K562 (cell line): Measurements from ENCODE around the gene ZGLP1. TPM values are rescaled to one million over a fixed set of nuclear protein-coding genes. Genes with fewer than 3 reads are reported as not detected.

ENCODE experiments used
- BRF1 ChIP-seq: IDR thresholded peaks from 3 replicates; pipeline ENCODE4 v1.6.1; 2011; ENCODE audit warnings: borderline replicate concordance, mild to moderate bottlenecking; ENCODE audit not compliant: insufficient read length; ENCODE audit errors: extremely low read depth
- ETV1 ChIP-seq: fragments of 450-650 bp; conservative IDR thresholded peaks from 2 replicates; pipeline ENCODE4 v1.6.1; 2016; ENCODE audit warnings: missing genetic modification characterization, control low read depth, low read depth, missing compliant biosample characterization
- RAD21 ChIP-seq, 2 experiments: fragments of 250-450 bp in 1 of 2; fragments of 450-650 bp in 1 of 2; sonication (Bioruptor Pico) in 1 of 2; formaldehyde crosslinking in 1 of 2; IDR thresholded peaks in 1 of 2; conservative IDR thresholded peaks in 1 of 2; 2 replicates each; pipeline versions ENCODE4 v1.4.0 to v1.8.0; 2020 to 2022; ENCODE audit warnings: mild to moderate bottlenecking in 2 of 2, moderate library complexity in 1 of 2
- SIN3B ChIP-seq: fragments of 450-650 bp; IDR thresholded peaks from 2 replicates; pipeline ENCODE4 v1.6.1; 2017; ENCODE audit warnings: low read depth, mild to moderate bottlenecking, moderate library complexity
- STAT5A ChIP-seq: IDR thresholded peaks from 2 replicates; pipeline ENCODE4 v1.6.1; 2012; ENCODE audit warnings: low read length, inconsistent platforms, borderline replicate concordance
- STAT5B ChIP-seq: fragments of 250-450 bp; sonication (Bioruptor Pico); IDR thresholded peaks from 2 replicates; pipeline ENCODE4 v1.8.0; 2021; ENCODE audit warnings: mild to moderate bottlenecking, inconsistent platforms
- TCF7 ChIP-seq: sonication (generic); IDR thresholded peaks from 2 replicates; pipeline ENCODE4 v1.6.1; 2016; ENCODE audit warnings: antibody characterized with exemption, borderline replicate concordance
- ZNF644 ChIP-seq: fragments of 200-800 bp; sonication (Bioruptor generic); IDR thresholded peaks from 2 replicates; pipeline ENCODE4 v1.6.1; 2016; ENCODE audit warnings: low read depth, missing genetic modification characterization, missing compliant biosample characterization
- polyA plus RNA-seq, 8 experiments: library from polyadenylated mRNA; depleted of rRNA in 4 of 8; stranded (reverse) in 5 of 8; unstranded in 3 of 8; fragments of >200 nt; fragmentation: Nextera tagmentation in 2 of 8; fragmentation: Illumina TruSeq in 1 of 8; extraction: Ambion mirVana in 2 of 8; extraction: Trizol in 1 of 8; gene quantifications; 2 replicates each; pipeline versions ENCODE4 v1.2.1 to v1.2.3, GENCODE V29; 2011 to 2014; ENCODE audit warnings: inconsistent platforms in 1 of 8, missing spikeins in 1 of 8
- total RNA-seq, 7 experiments: library from RNA; depleted of rRNA in 6 of 7; stranded (reverse); fragments of >200 nt in 6 of 7; fragmentation: Illumina TruSeq in 2 of 7; extraction: Trizol in 2 of 7; gene quantifications; 2 replicates each; pipeline versions ENCODE4 v1.2.1 to v1.2.3, GENCODE V29; 2011 to 2021; ENCODE audit warnings: low replicate concordance in 1 of 7
- TF ChIP-seq, protein P1 (sequence below): fragments of 250-450 bp; sonication (Bioruptor Pico); IDR thresholded peaks from 2 replicates; pipeline ENCODE4 v1.4.0; 2020; ENCODE audit warnings: borderline replicate concordance
- TF ChIP-seq, protein P2 (sequence below): sonication (generic); formaldehyde crosslinking; IDR thresholded peaks from 2 replicates; pipeline ENCODE4 v1.8.0; 2022; ENCODE audit warnings: mild to moderate bottlenecking, missing genetic modification reagents
- TF ChIP-seq, protein P3 (sequence below): sonication (generic); formaldehyde crosslinking; IDR thresholded peaks from 2 replicates; pipeline ENCODE4 v1.8.0; 2022; ENCODE audit warnings: mild to moderate bottlenecking, missing genetic modification reagents
- TF ChIP-seq, protein P4 (sequence below): fragments of 250-450 bp; sonication (Bioruptor Pico); IDR thresholded peaks from 2 replicates; pipeline ENCODE4 v1.5.0; 2021

The ZGLP1 gene
- total and polyA plus RNA-seq, 9 of the 15 experiments (the other 6 are each of a cell fraction or from before 2014, with no cell fraction given) = 0.24 to 4.5 (median 2.2) TPM

DNA sequence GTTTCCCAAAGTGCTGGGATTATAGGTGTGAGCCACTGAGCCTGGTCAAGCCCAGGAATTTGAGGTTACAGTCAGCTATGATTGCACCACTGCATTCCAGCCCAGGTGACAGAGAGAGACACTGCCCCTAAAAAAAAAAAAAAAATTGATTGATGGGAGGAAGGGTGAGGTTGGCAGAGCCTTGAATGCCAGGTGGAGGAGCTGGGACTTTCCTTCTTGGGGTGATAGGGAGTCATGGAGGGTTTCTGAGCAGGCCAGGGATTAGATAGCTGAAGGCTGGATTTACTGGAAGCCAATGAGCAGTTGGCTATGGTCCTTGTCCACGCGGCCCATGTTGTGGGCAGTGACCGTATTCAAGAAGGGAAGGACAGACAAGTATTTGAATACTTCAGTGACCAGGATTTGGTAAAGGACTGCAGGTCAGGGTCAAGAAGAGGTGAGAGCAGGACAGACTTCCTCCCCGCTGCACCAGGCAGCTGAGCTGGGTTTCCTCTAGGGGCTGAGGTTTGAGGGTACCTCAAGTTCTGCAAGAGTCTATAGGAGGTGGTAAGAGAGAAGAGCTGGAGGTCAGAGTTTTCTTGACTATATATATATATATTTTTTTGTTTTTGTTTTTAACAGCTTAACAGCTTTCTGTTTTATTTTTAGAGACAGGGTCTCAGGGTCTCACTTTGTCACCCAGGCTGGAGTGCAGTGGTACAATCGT is 29.7 kb downstream of the ZGLP1 start (continued):
- TF ChIP-seq, protein P1, sequence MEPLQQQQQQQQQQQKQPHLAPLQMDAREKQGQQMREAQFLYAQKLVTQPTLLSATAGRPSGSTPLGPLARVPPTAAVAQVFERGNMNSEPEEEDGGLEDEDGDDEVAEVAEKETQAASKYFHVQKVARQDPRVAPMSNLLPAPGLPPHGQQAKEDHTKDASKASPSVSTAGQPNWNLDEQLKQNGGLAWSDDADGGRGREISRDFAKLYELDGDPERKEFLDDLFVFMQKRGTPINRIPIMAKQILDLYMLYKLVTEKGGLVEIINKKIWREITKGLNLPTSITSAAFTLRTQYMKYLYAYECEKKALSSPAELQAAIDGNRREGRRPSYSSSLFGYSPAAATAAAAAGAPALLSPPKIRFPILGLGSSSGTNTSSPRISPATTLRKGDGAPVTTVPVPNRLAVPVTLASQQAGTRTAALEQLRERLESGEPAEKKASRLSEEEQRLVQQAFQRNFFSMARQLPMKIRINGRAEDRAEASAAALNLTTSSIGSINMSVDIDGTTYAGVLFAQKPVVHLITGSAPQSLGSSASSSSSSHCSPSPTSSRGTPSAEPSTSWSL (CRISPR knock-in tag) = no peak
- TF ChIP-seq ZNF644 = no peak
- no peak for TF ChIP-seq STAT5A
- TF ChIP-seq TCF7 = no peak
- TF ChIP-seq, protein P2, sequence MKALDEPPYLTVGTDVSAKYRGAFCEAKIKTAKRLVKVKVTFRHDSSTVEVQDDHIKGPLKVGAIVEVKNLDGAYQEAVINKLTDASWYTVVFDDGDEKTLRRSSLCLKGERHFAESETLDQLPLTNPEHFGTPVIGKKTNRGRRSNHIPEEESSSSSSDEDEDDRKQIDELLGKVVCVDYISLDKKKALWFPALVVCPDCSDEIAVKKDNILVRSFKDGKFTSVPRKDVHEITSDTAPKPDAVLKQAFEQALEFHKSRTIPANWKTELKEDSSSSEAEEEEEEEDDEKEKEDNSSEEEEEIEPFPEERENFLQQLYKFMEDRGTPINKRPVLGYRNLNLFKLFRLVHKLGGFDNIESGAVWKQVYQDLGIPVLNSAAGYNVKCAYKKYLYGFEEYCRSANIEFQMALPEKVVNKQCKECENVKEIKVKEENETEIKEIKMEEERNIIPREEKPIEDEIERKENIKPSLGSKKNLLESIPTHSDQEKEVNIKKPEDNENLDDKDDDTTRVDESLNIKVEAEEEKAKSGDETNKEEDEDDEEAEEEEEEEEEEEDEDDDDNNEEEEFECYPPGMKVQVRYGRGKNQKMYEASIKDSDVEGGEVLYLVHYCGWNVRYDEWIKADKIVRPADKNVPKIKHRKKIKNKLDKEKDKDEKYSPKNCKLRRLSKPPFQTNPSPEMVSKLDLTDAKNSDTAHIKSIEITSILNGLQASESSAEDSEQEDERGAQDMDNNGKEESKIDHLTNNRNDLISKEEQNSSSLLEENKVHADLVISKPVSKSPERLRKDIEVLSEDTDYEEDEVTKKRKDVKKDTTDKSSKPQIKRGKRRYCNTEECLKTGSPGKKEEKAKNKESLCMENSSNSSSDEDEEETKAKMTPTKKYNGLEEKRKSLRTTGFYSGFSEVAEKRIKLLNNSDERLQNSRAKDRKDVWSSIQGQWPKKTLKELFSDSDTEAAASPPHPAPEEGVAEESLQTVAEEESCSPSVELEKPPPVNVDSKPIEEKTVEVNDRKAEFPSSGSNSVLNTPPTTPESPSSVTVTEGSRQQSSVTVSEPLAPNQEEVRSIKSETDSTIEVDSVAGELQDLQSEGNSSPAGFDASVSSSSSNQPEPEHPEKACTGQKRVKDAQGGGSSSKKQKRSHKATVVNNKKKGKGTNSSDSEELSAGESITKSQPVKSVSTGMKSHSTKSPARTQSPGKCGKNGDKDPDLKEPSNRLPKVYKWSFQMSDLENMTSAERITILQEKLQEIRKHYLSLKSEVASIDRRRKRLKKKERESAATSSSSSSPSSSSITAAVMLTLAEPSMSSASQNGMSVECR = no peak
- no peak for TF ChIP-seq ETV1 (tag)
- no peak for TF ChIP-seq BRF1
- no peak for TF ChIP-seq SIN3B
- no peak for TF ChIP-seq RAD21 (CRISPR knock-in tag; conservative IDR thresholded peaks at IDR 0.05 in 1 of 2, IDR thresholded peaks at IDR 0.05 in 1 of 2)
- no peak for TF ChIP-seq STAT5B (CRISPR knock-in tag)
- TF ChIP-seq, protein P3, sequence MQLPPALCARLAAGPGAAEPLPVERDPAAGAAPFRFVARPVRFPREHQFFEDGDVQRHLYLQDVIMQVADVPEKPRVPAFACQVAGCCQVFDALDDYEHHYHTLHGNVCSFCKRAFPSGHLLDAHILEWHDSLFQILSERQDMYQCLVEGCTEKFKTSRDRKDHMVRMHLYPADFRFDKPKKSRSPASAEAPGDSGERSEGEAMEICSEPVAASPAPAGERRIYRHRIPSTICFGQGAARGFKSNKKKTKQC (CRISPR knock-in tag) = no peak
- TF ChIP-seq, protein P4, sequence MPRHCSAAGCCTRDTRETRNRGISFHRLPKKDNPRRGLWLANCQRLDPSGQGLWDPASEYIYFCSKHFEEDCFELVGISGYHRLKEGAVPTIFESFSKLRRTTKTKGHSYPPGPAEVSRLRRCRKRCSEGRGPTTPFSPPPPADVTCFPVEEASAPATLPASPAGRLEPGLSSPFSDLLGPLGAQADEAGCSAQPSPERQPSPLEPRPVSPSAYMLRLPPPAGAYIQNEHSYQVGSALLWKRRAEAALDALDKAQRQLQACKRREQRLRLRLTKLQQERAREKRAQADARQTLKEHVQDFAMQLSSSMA (CRISPR knock-in tag) = no peak
